Activated naive CD8-positive, alpha-beta T cell treated with anti-CD3 and anti-CD28 coated beads, Interleukin-2, amount 50 U/mL, for 24 hours (primary cell): ENCODE results near the gene SORCS2.

Experiments
- ATAC-seq: fragments of 150-1000 bp; cut with Tn5 transposase; one replicate; pipeline ENCODE4 v1.10.0; 2021
- DNase-seq: peaks from one replicate; pipeline ENCODE4 v3.0.0; 2021
- H3K27ac Mint-ChIP-seq: one replicate; pipeline ENCODE4 v1.8.0; 2021; ENCODE audit warnings: mild to moderate bottlenecking, mixed read lengths
- H3K27me3 Mint-ChIP-seq: one replicate; pipeline ENCODE4 v1.8.0; 2021; ENCODE audit warnings: mixed read lengths
- H3K36me3 Mint-ChIP-seq: one replicate; pipeline ENCODE4 v1.8.0; 2021; ENCODE audit warnings: low read depth, mixed read lengths
- H3K4me1 Mint-ChIP-seq: one replicate; pipeline ENCODE4 v1.8.0; 2021; ENCODE audit warnings: mixed read lengths
- H3K4me3 Mint-ChIP-seq: one replicate; pipeline ENCODE4 v1.8.0; 2021; ENCODE audit warnings: mild to moderate bottlenecking, moderate library complexity, mixed read lengths
- H3K9me3 Mint-ChIP-seq: one replicate; pipeline ENCODE4 v1.8.0; 2021; ENCODE audit warnings: mixed read lengths

The SORCS2 gene

GRCh38 chr4:7771056-7771455 is 578.7 kb downstream of the SORCS2 start:
- Mint-ChIP-seq H3K4me3 (no peak overlapping the region), H3K27ac (no peak overlapping the region), H3K36me3 (peaks cover 4% of the 10 kb centered on the region)

GRCh38 chr4:7771541-7772507 is 579.5 kb downstream of the SORCS2 start:
- Mint-ChIP-seq H3K27ac (no peak overlapping the region), H3K27me3 (no peaks in the 10 kb centered on the region), H3K36me3 (peaks cover 4% of the 10 kb centered on the region), H3K4me1 (peaks cover 14% of the 10 kb centered on the region), H3K9me3 (no peaks in the 10 kb centered on the region), H3K4me3 (no peak overlapping the region)
- ATAC-seq (no peak), DNase-seq (no peak)

More at GRCh38 chr4:7771056-7771455, 578.7 kb downstream of the SORCS2 start:
- Mint-ChIP-seq H3K27me3 (no peaks in the 10 kb centered on the region), H3K4me1 (peaks cover 14% of the 10 kb centered on the region), H3K9me3 (no peaks in the 10 kb centered on the region)
- no peak for DNase-seq
- ATAC-seq: peak; percentile 70

- no peak overlapping the region for H3K4me3 Mint-ChIP-seq
- peaks cover 14% of the 10 kb centered on the region for H3K4me1 Mint-ChIP-seq
- H3K9me3 Mint-ChIP-seq: no peaks in the 10 kb centered on the region
- ATAC-seq (no peak), DNase-seq (no peak)
- no peaks in the 10 kb centered on the region for H3K27me3 Mint-ChIP-seq
- no peak overlapping the region for H3K27ac Mint-ChIP-seq
- peaks cover 4% of the 10 kb centered on the region for H3K36me3 Mint-ChIP-seq
Measured at GRCh38 chr4:7772711-7773385, 580.5 kb downstream of the SORCS2 start.

GRCh38 chr4:7773401-7774180 is 581.3 kb downstream of the SORCS2 start:
- peaks cover 4% of the 10 kb centered on the region for H3K36me3 Mint-ChIP-seq
- no peak for DNase-seq
- no peaks in the 10 kb centered on the region for H3K27me3 Mint-ChIP-seq
- no peak overlapping the region for H3K4me3 Mint-ChIP-seq
- no peak overlapping the region for H3K27ac Mint-ChIP-seq
- peaks cover 14% of the 10 kb centered on the region for H3K4me1 Mint-ChIP-seq
- no peak for ATAC-seq
- H3K9me3 Mint-ChIP-seq: no peaks in the 10 kb centered on the region

- ATAC-seq: no peak
- H3K27ac Mint-ChIP-seq: no peak overlapping the region
- no peaks in the 10 kb centered on the region for H3K9me3 Mint-ChIP-seq
- no peaks in the 10 kb centered on the region for H3K27me3 Mint-ChIP-seq
- H3K36me3 Mint-ChIP-seq: peaks cover 4% of the 10 kb centered on the region
- no peak overlapping the region for H3K4me3 Mint-ChIP-seq
- DNase-seq: no peak
- H3K4me1 Mint-ChIP-seq: peaks cover 22% of the 10 kb centered on the region
Measured at GRCh38 chr4:7774301-7775294, 582.3 kb downstream of the SORCS2 start.

GRCh38 chr4:7775396-7775795 is 583.1 kb downstream of the SORCS2 start:
- Mint-ChIP-seq H3K36me3 (peaks cover 5% of the 10 kb centered on the region), H3K27me3 (no peaks in the 10 kb centered on the region), H3K4me3 (no peak overlapping the region), H3K27ac (no peak overlapping the region), H3K9me3 (no peaks in the 10 kb centered on the region), H3K4me1 (peaks cover 23% of the 10 kb centered on the region)
- DNase-seq (no peak), ATAC-seq (no peak)

- Mint-ChIP-seq H3K27ac (no peak overlapping the region), H3K4me3 (no peak overlapping the region), H3K27me3 (no peaks in the 10 kb centered on the region), H3K4me1 (peaks cover 27% of the 10 kb centered on the region), H3K36me3 (peaks cover 3% of the 10 kb centered on the region), H3K9me3 (no peaks in the 10 kb centered on the region)
- DNase-seq: no peak
- no peak for ATAC-seq
Measured at GRCh38 chr4:7777017-7777710, 584.8 kb downstream of the SORCS2 start.

- Mint-ChIP-seq H3K9me3 (no peaks in the 10 kb centered on the region), H3K4me3 (no peak overlapping the region), H3K27ac (no peak overlapping the region), H3K27me3 (no peaks in the 10 kb centered on the region), H3K4me1 (peaks cover 34% of the 10 kb centered on the region), H3K36me3 (peaks cover 3% of the 10 kb centered on the region)
- DNase-seq: no peak
- no peak for ATAC-seq
Measured at GRCh38 chr4:7777871-7778509, 585.7 kb downstream of the SORCS2 start.

GRCh38 chr4:7778510-7779431 is 586.4 kb downstream of the SORCS2 start:
- ATAC-seq (no peak), DNase-seq (no peak)
- Mint-ChIP-seq H3K9me3 (no peaks in the 10 kb centered on the region), H3K36me3 (peaks cover 3% of the 10 kb centered on the region), H3K27ac (no peak overlapping the region), H3K4me3 (no peak overlapping the region), H3K4me1 (peaks cover 34% of the 10 kb centered on the region), H3K27me3 (no peaks in the 10 kb centered on the region)

GRCh38 chr4:7779432-7779768 is 587.1 kb downstream of the SORCS2 start:
- Mint-ChIP-seq H3K9me3 (no peaks in the 10 kb centered on the region), H3K27ac (peak overlapping the region; percentile 23), H3K36me3 (peaks cover 3% of the 10 kb centered on the region), H3K4me3 (no peak overlapping the region), H3K4me1 (peaks cover 34% of the 10 kb centered on the region), H3K27me3 (no peaks in the 10 kb centered on the region)
- DNase-seq (no peak), ATAC-seq (no peak)

GRCh38 chr4:7780751-7781348 is 588.5 kb downstream of the SORCS2 start:
- DNase-seq: no peak
- Mint-ChIP-seq H3K4me1 (peaks cover 37% of the 10 kb centered on the region), H3K4me3 (no peak overlapping the region), H3K9me3 (no peaks in the 10 kb centered on the region), H3K36me3 (peaks cover 3% of the 10 kb centered on the region), H3K27me3 (no peaks in the 10 kb centered on the region), H3K27ac (peak overlapping the region; percentile 77)
- peak; percentile 50 for ATAC-seq

GRCh38 chr4:7781366-7781765 is 589.0 kb downstream of the SORCS2 start:
- H3K4me1 Mint-ChIP-seq: peaks cover 37% of the 10 kb centered on the region
- no peak for DNase-seq

More at GRCh38 chr4:7781366-7781765, 589.0 kb downstream of the SORCS2 start:
- peak; percentile 39 for ATAC-seq
- Mint-ChIP-seq H3K27me3 (no peaks in the 10 kb centered on the region), H3K36me3 (peaks cover 3% of the 10 kb centered on the region), H3K4me3 (no peak overlapping the region), H3K9me3 (no peaks in the 10 kb centered on the region), H3K27ac (peak overlapping the region; percentile 77)
